ENCODE results near the gene CLDN22.
"Not testable (repeated sequence)": the region's sequence is repeated elsewhere in the genome, so short reads cannot be mapped to it uniquely, and the experiment has no call there.

Gene CLDN22

GRCh38 chr4:183347146-183347545 lies 27.1 kb upstream of the CLDN22 start:
- DNase-seq: no peak

DNA sequence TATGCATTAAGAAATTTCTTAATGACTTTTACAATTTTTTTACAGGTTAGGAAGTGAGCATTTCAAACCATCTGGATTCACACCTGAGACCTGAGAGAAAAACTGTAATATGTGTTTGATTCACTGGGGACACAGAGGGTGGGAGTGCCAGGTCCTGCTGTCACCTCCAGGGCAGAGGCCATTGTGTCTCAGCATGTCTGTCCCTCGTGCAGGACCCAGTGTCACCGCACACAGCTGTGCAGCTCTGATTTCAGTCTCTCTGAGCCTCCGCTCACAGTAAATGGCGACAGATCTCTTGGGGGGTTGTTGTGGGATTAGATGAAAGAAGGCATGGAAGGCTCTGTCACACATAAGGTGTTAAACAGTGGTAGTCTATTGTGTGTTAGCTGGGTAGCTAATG lies 25.2 kb upstream of the CLDN22 start:
- no peak for DNase-seq

GRCh38 chr4:183344523-183345255 lies 24.6 kb upstream of the CLDN22 start:
- DNase-seq: no peak

GRCh38 chr4:183343730-183344129 lies 23.7 kb upstream of the CLDN22 start:
- DNase-seq: no peak

- peak; percentile 48 for DNase-seq
These were observed 22.8 kb upstream of the CLDN22 start for GRCh38 chr4:183342541-183343533.

GRCh38 chr4:183337833-183338232 lies 17.8 kb upstream of the CLDN22 start:
- no peak for DNase-seq

- no peak for DNase-seq
These were observed 17.3 kb upstream of the CLDN22 start for GRCh38 chr4:183337349-183337748.

DNA sequence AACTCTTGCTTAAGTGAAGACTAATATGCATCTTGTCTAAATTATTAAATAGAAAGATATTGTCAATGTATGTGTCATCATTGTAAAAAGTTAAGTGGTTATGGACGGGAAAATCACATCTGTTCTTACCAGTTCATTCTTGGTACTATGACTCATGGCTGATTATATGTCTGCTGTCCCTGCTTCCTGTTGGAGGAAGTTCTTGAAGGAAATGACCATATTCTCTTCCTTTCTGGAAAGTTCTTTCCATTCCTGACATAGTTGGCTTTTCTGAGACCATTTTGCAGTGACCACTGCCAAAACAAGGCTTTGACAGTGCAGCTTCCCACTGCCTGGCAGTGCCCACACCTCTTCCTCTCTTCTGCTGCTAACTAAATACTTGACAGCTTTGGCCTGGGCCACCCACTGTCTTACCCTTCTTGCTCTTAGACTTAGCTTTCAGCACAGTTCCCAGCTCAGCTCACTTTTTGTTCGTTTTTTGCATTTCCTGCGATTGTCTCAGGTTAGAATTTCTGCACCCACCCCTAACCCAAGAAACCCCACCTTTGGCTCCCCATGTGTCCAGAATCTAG lies 15.4 kb upstream of the CLDN22 start:
- no peak for DNase-seq

GRCh38 chr4:183333983-183334382 lies 13.9 kb upstream of the CLDN22 start:
- DNase-seq: no peak

DNA sequence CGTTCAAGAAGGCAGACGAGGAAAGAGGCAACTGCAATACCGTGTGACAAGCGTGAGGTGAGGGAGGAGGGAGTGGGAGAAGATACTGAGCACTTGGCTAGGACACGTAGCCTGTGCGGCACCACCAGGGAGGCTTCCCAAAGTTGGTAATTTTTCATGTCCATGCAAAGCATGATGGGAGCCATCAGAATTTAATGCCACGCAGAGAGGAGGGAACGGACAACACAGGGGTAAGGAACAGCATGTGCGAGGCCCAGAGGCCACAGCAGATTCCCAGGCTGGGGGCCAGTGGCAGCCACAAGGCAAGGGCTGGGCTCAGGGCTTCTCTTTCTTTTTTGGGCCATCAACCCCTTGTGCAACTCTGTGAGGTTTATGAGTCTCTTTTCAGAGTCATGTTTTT lies 13.1 kb upstream of the CLDN22 start:
- DNase-seq: no peak

- DNase-seq: no peak
These were observed 12.4 kb upstream of the CLDN22 start for GRCh38 chr4:183332447-183332846.

- no peak for DNase-seq
These were observed 10.8 kb upstream of the CLDN22 start for GRCh38 chr4:183330841-183331240.

- no peak for DNase-seq
These were observed 10.1 kb upstream of the CLDN22 start for GRCh38 chr4:183329954-183330742.

DNA sequence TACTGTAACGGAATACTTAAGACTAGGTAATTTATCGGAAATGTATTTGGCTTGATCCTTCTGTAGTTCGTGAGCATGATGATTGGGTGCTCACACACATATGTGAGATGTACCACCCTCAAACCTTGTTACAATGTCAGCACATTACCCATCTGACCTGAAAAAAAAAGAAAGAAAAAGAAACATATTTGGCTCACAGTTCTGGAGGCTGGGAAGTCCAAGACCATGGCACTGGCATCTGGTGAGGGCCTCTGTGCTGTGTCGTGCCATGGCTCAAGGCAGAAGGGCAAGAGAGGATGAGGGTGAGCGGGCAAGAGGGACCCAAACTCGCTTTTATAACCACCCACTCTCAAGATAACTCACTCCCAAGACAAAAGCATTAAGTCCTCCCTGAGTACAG lies 9.2 kb upstream of the CLDN22 start:
- DNase-seq: no peak

GRCh38 chr4:183328832-183329231 lies 8.8 kb upstream of the CLDN22 start:
- DNase-seq: no peak

GRCh38 chr4:183327827-183328226 lies 7.8 kb upstream of the CLDN22 start:
- DNase-seq: no peak

DNA sequence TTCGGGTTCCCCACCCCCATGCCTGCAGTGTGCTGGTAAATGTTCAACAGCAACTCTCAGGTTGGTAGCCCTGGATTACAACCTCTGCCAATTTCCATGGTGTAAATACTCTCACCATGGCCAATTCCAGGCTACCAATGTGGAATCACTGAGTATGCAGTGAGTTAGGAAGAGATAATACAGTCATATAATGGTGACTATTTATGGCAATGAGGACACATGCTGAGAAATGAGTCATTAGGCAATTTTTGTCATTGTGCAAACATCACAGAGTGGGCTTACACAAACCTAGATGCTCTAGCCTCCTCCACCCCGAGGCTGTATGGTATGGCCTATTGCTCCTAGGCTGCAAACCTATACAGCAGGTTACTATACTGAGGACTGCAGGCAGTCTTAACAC lies 6.8 kb upstream of the CLDN22 start:
- no peak for DNase-seq

DNA sequence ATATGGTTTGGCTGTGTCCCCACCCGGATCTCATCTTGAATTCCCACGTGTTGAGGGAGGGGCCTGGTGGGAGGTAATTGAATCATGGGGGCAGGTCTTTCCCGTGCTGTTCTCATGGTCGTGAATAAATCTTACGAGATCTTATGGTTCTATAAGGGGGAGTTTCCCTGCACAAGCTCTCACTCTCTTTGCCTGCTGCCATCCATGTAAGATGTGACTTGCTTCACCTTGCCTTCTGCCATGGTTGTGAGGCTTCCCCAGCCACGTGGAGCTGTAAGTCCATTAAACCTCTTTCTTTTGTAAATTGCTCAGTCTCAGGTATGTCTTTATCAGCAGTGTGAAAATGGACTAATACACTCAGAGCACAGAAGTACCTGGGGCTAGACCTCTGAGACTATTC lies 6.3 kb upstream of the CLDN22 start:
- not testable (repeated sequence) for DNase-seq

DNA sequence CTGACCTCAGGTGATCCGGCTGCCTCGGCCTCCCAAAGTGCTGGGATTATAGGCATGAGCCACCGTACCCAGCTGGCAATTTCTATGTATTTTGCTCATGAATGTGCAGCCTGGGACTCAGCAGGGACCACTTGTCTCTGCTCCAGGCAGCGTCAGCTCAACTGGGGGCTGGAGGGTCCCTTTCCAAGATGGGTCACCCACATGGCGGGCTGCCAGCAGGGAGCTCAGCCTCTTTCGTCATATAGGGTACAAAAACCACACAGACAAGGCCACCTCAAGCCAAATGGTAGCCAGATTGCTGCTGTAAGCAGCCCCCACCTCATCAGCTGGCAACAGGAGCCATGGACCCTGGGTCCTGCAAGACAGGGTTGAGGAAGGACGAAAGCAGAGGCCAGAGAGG lies 4.5 kb upstream of the CLDN22 start:
- DNase-seq: no peak

DNA sequence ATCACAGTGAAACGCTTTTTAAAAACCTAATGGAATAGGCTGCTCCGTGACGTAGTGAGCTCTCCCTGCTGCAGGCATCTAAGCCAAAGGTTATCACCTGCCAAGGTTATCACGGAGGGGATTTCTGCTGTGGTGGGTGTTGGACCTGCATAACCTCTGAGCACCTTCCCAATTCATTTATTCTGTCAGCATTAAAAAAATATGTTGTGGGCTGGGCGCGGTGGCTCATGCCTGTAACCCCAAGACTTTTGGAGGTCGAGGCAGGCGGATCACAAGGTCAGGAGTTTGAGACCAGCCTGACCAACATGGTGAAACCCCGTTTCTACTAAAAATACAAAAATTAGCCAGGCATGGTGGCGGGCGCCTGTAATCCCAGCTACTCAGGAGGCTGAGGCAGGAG lies 4.0 kb upstream of the CLDN22 start:
- DNase-seq: not testable (repeated sequence)

- DNase-seq: no peak
These were observed 3.2 kb upstream of the CLDN22 start for GRCh38 chr4:183323295-183323694.

DNA sequence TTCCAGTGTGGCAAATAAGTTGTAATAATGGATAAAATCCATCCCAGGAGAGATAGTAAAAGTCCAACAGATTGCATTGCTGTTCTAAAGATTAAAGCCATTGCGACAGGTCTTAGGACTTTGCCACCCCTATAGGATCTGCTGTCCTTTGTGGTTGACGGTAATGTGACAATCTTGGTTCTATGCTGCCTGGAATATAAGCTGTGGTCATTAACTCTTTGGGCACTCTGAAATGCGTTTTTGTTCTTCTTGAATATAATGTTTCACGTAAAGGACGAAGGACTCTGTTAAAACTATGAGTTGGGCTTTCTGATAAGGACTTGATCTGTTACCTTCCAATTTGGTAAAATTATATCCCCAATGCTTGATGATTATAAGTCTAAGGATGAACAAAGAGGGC lies 2.2 kb upstream of the CLDN22 start, which contains the start of gene CLDN24:
Gene CLDN24 (minus strand): TSS at position 101 of the 400 bp plus-strand sequence. CDS start 0 bp downstream, at position 101.
- DNase-seq: no peak

DNA sequence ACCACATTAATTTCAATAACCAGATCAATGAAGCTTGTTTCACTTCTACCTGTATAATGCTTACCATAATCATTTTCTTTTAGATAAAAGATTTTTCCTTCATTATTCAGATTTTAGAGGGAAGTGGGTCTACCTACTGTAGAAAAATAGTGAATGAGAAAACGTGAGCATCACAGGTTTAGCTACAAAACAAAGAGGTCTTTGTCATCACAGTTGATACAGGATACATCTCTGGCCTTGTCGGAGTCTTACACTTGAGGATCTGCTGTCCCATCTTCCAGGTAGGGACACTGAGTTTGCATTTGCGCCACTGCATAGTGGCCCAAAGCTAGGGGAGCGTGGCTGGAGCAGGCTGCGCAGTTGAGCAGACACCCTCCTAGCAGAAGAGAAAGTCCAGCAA lies 1.4 kb upstream of the CLDN22 start:
- no peak for DNase-seq
